Measurements from ENCODE around the gene DLX1.

The DLX1 gene

DNA sequence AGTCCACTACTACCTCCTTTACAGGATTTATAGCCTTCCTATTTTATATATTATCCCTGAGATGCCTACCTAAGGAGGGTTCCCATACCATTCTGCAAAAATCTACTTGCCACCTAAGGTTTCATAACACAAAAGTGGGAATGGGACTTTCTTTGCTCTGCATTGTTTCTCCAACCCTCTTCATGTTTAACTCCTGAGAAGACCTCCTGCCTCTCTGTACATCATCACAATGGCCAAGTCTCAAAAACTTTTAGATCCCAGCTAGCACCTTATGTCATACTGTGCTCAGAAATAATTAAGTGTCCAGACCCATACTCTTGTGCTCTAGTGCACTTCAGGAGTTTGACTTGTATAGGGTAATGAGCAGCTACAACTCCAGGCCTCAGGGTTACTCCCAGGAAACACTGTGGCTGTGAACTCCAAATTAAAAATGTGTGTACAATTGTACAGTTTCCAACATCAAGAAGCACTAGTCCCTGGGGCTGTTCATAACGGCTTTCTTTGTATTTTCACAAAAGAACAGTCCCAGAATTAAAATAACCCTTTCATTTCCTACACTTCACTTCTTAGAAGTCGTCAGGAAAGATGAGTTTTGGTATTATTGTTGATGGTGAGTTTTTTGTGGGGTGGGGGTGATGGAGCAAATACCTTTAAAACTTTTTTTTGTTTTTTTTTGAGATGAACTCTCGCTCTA is 46.1 kb upstream of the DLX1 start:
- Histone ChIP-seq H3K4me3 (ENCODE audit: low read length) (no peak overlapping the region), H3K27me3 (ENCODE audit: control insufficient read depth, low read length) (no peaks in the 10 kb centered on the region), H3K79me2 (ENCODE audit: control insufficient read depth, low read length) (no peaks in the 10 kb centered on the region), H3F3A (ENCODE audit: control insufficient read depth, insufficient read depth) (no peaks in the 10 kb centered on the region), H3K36me3 (ENCODE audit: control insufficient read depth, low read length) (no peaks in the 10 kb centered on the region), H3K27ac (ENCODE audit: low read depth, low read length) (no peak overlapping the region), H3K4me2 (ENCODE audit: low read length) (no peak overlapping the region), H4K20me1 (ENCODE audit: control insufficient read depth, insufficient read depth, low read depth, low read length) (no peaks in the 10 kb centered on the region), H3K9me2 (replicated peaks; ENCODE audit: control insufficient read depth, low read length) (no peaks in the 10 kb centered on the region), H3K4me1 (ENCODE audit: control insufficient read depth, low read length) (no peaks in the 10 kb centered on the region), H3K9me3 (ENCODE audit: control insufficient read depth, insufficient read depth, low read length) (no peaks in the 10 kb centered on the region)
- TF ChIP-seq EZH2phosphoT487 (IDR thresholded peaks at IDR 0.05; ENCODE audit: borderline replicate concordance, low read length) = no peak

DNA sequence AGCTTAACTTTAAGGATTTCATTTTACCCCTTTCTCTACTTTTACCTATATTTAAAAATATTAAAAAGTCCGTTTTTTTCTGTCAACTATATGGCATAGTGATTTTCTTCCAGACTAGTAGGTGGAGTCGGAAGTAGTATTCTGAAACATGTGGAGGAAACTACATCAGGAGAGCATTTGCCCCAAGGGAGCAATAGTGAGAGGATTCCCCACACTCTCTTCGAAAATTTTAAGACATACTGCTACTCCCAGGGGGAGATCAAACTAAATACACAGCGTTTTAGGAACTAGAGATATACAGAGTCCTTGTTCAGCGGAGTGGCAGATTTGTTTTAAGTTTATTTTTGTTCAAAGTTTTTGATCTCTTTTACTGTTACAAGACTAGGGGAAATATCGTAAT is 45.0 kb upstream of the DLX1 start:
- Histone ChIP-seq H4K20me1 (ENCODE audit: control insufficient read depth, insufficient read depth, low read depth, low read length) (no peaks in the 10 kb centered on the region), H3K27ac (ENCODE audit: low read depth, low read length) (no peak overlapping the region), H3K9me3 (ENCODE audit: control insufficient read depth, insufficient read depth, low read length) (no peaks in the 10 kb centered on the region), H3F3A (ENCODE audit: control insufficient read depth, insufficient read depth) (no peaks in the 10 kb centered on the region), H3K4me3 (ENCODE audit: low read length) (no peak overlapping the region), H3K36me3 (ENCODE audit: control insufficient read depth, low read length) (no peaks in the 10 kb centered on the region), H3K27me3 (ENCODE audit: control insufficient read depth, low read length) (no peaks in the 10 kb centered on the region), H3K79me2 (ENCODE audit: control insufficient read depth, low read length) (no peaks in the 10 kb centered on the region), H3K9me2 (replicated peaks; ENCODE audit: control insufficient read depth, low read length) (no peaks in the 10 kb centered on the region), H3K4me2 (ENCODE audit: low read length) (no peak overlapping the region), H3K4me1 (ENCODE audit: control insufficient read depth, low read length) (no peaks in the 10 kb centered on the region)
- no peak for TF ChIP-seq EZH2phosphoT487 (IDR thresholded peaks at IDR 0.05; ENCODE audit: borderline replicate concordance, low read length)
- TF ChIP-seq, protein P1, sequence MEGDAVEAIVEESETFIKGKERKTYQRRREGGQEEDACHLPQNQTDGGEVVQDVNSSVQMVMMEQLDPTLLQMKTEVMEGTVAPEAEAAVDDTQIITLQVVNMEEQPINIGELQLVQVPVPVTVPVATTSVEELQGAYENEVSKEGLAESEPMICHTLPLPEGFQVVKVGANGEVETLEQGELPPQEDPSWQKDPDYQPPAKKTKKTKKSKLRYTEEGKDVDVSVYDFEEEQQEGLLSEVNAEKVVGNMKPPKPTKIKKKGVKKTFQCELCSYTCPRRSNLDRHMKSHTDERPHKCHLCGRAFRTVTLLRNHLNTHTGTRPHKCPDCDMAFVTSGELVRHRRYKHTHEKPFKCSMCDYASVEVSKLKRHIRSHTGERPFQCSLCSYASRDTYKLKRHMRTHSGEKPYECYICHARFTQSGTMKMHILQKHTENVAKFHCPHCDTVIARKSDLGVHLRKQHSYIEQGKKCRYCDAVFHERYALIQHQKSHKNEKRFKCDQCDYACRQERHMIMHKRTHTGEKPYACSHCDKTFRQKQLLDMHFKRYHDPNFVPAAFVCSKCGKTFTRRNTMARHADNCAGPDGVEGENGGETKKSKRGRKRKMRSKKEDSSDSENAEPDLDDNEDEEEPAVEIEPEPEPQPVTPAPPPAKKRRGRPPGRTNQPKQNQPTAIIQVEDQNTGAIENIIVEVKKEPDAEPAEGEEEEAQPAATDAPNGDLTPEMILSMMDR (IDR thresholded peaks at IDR 0.05; ENCODE audit: low read depth, low read length, poor library complexity, severe bottlenecking) = no peak

DNA sequence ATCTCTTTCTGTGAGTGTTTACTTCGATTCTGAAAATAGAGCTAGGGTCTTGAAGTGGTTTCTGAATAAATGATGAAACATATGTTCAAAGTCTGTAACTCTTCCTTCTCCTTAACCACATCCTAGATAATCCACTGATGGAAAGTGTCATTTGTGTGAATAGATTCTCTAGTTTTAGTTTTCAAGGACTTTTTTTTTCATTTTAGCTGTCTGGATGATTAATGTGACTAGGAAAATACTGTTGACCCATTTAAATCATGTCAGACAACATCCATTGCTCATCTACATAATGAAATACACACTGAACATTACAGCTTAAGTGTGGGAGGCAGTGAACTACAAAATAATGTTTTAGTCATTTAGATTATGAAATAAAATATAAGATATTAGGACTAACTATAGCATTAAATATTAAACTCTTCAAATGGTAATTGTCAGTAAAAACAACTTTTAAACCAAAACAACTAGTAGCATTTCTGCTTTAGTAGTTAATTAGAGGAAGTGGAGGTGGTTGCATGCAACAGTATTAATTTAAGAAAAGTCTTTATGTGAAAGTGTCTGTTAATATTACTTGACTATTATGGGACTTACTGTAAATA is 39.1 kb upstream of the DLX1 start:
- Histone ChIP-seq H3K4me2 (ENCODE audit: low read length) (0 out of 2 replicates have a peak overlapping the region, but pooled peaks have one; percentile 2), H3K36me3 (ENCODE audit: control insufficient read depth, low read length) (no peaks in the 10 kb centered on the region), H3K27ac (ENCODE audit: low read depth, low read length) (no peak overlapping the region), H3K4me1 (ENCODE audit: control insufficient read depth, low read length) (peaks cover 5% of the 10 kb centered on the region), H4K20me1 (ENCODE audit: control insufficient read depth, insufficient read depth, low read depth, low read length) (no peaks in the 10 kb centered on the region), H3K4me3 (ENCODE audit: low read length) (no peak overlapping the region), H3K9me2 (replicated peaks; ENCODE audit: control insufficient read depth, low read length) (no peaks in the 10 kb centered on the region), H3K27me3 (ENCODE audit: control insufficient read depth, low read length) (no peaks in the 10 kb centered on the region), H3K9me3 (ENCODE audit: control insufficient read depth, insufficient read depth, low read length) (no peaks in the 10 kb centered on the region), H3K79me2 (ENCODE audit: control insufficient read depth, low read length) (no peaks in the 10 kb centered on the region), H3F3A (ENCODE audit: control insufficient read depth, insufficient read depth) (peaks cover 2% of the 10 kb centered on the region; the same call in 1 of the 2 replicates)
- TF ChIP-seq, protein P1 (IDR thresholded peaks at IDR 0.05; ENCODE audit: low read depth, low read length, poor library complexity, severe bottlenecking) = no peak
- TF ChIP-seq EZH2phosphoT487 (IDR thresholded peaks at IDR 0.05; ENCODE audit: borderline replicate concordance, low read length) = no peak

Measured in DOHH2 (cell line).